Brain pericyte (primary cell): ENCODE measurements around the gene EFCAB8.
"Not testable (repeated sequence)": the region's sequence is repeated elsewhere in the genome, so short reads cannot be mapped to it uniquely, and the experiment has no call there.

Experiments
- DNase-seq: peaks from one replicate; pipeline ENCODE4 v3.0.0-alpha.2; 2012; ENCODE audit warnings: low read depth, low spot score

Gene EFCAB8

GRCh38 chr20:32971703-32972161, 113.0 kb downstream of the EFCAB8 start:
- DNase-seq = no peak

- no peak for DNase-seq
These were observed 113.7 kb downstream of the EFCAB8 start for GRCh38 chr20:32972181-32973076.

- no peak for DNase-seq
These were observed 114.5 kb downstream of the EFCAB8 start for GRCh38 chr20:32973077-32973717.

DNA sequence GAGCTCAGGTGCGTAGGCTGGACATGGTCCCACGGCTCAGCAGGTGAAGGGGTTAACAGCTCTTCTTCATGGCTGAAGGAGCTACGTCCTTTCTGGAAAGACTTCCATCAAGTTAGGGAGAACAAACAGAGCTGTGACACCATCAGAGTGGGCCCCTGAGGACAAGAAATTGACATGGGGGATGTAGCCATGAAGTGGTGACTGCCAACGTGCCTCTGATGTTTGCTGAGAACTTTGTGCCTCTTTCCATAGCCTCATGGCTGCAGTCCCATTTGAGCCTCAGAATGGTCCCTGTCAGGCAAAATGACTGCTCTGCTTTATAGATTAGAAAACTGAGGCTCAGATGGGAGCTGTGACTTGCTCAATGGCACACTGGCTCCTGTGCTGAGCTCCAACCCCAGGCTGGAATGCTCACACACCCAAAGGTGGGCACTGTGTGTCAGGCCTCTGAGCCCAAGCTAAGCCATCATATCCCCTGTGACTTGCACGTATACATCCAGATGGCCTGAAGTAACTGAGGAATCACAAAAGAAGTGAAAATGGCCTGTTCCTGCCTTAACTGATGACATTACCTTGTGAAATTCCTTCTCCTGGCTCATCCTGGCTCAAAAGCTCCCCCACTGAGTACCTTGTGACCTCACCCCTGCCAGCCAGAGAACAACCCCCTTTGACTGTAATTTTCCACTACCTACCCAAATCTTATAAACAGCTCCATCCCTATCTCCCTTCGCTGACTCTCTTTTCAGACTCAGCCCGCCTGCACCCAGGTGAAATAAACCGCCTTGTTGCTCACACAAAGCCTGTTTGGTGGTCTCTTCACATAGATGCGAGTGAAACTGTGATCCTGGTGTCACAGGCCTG, 115.7 kb downstream of the EFCAB8 start:
- not testable (repeated sequence) for DNase-seq

- not testable (repeated sequence) for DNase-seq
These were observed 116.4 kb downstream of the EFCAB8 start for GRCh38 chr20:32975121-32975520.

- no peak for DNase-seq
These were observed 117.3 kb downstream of the EFCAB8 start for GRCh38 chr20:32975698-32976674.

DNA sequence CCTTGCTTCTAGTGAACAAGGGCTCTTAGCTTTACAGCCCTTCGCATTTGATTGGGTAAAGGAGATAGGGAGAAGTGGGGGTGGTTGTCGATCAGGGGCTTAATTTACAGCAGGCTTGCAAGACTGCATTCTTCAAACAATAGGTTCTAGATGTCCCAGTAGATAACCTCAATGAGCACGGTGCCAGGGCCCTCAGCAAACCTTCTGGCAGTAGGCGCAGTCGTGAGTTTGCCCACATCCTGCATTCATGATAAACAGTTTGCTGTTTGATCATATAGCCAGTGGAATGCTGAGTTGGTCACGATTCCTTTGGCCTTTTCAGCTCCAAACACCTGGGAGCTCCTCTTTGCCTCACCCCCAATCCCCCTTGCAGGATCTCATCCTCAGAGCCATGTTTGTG, 118.0 kb downstream of the EFCAB8 start:
- no peak for DNase-seq

DNA sequence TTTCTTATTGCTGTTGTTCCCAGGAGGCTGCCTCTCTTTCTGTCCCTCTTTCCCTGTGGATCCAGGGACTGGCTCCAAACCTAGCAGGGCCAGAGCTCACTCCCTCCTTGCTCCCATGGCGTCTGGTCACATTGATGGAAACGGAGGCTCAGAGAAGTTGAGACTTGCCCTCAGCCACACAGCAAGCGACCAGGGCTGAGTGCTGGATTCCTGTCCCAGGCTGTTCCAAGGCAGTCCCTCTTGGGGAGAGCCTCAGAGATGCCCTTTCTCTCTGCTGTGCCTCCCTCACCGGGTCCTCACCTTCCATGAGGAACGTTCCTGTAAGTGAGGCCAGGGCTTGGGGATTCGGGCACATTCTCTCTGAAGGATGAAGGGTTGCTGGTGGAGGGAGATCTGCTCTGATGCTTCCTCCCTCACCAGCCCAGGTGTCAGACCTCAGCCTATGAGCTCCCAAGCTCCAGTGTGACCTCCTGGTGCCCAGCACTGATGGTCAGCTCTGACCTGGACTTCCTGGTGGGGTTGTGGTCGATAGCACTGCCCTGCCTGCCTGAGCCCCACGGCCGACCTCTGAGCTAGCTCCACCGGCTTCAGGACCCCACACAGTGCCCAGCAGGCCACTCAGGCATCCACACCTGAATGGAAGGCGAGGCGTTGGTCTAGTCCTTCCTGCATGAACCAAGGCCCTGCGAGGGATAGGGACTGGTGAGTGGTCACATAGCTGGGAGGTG, 118.7 kb downstream of the EFCAB8 start:
- DNase-seq = no peak

GRCh38 chr20:32978009-32978335, 119.2 kb downstream of the EFCAB8 start:
- no peak for DNase-seq

DNA sequence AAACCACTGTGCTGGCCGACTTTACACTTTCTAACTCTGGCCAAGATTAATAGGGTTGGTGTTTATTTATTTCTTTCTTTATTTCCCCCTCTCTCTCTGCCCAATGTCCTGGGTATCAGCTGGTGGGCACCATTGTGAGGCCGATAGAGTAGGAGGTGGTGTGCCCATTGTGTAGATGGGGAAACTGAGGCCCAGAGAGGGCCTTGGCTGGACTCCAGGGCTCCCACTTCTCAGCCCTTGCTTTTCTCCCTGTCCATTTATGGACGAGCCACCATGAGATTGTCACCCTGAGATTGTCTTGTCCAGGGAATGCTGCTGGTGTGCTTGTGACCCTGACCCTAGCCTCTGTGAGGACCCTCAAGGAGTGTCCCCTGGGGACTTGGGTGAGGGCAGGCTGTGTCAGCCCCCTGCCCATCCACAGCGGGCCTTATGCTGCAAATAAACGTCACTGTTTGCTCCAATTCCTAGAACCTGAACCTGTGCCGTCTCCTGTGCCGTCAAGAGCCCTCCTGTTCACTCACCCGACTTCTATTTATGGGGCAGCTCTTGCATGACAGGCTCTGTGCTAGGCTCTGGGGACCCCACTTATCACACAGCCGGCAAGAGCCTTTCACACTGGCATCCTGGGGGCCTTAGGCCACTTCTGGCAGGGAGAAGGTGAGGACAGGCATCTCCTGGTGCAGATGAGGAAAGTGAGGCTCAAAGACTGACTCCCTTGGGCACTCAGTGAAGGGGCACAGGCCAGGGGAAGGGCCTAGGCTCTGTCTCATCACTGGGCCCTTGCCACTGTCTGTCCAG, 120.7 kb downstream of the EFCAB8 start:
- no peak for DNase-seq

- no peak for DNase-seq
These were observed 121.6 kb downstream of the EFCAB8 start for GRCh38 chr20:32980131-32980941.

- no peak for DNase-seq
These were observed 122.3 kb downstream of the EFCAB8 start for GRCh38 chr20:32980990-32981389.

- no peak for DNase-seq
These were observed 124.1 kb downstream of the EFCAB8 start for GRCh38 chr20:32982617-32983458.

DNA sequence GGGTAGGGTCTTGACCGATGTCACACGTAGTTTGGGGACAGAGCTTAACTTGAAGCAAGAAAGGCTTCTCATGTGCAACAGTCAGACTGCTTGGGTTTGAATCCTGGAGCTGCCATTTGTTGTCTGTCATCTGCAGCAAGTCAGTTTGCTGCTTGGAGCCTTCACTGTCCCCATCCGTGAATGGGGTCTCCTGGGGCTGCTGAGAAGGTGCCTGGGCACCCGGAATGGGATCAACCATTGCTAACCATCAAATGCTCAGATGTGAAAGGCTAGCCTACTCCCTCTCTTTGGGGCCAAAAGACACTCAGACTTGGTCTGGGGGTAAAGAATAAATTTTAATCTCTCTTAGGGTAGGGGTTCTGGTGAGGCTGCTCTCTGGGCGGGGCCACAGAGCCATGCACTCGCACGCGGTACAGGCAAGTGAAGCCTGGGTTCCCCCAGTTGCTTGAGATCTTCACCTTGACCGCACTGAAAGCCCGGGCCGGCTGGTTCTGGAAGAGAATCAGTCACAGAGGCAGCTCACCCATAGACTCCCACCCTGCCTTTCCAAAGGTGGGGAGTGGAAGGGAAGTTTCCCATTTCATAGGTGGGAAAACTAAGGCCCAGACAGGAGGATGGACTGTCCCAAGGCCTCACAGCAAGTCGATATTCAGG, 124.9 kb downstream of the EFCAB8 start:
- DNase-seq = no peak

GRCh38 chr20:32984196-32984595, 125.5 kb downstream of the EFCAB8 start:
- no peak for DNase-seq

GRCh38 chr20:32984631-32985354, 126.1 kb downstream of the EFCAB8 start:
- DNase-seq = no peak
